ENCODE data around the gene GMPPA.

- TF ChIP-seq YY1 (IDR thresholded peaks at IDR 0.05; ENCODE audit: insufficient read depth, insufficient read length): no peak
- no peak for TF ChIP-seq ZNF274 (IDR thresholded peaks at IDR 0.05; ENCODE audit: low read depth, low read length)
These were observed 40.8 kb upstream of the GMPPA start for GRCh38 chr2:219457784-219458369.
